HG02970 (cell line): ENCODE results near the gene SIGLEC10.

ENCODE experiments used
- ATAC-seq: cut with Tn5 transposase; IDR thresholded peaks from one replicate; pipeline ENCODE4 v1.9.1; 2021; ENCODE audit warnings: mild to moderate bottlenecking, moderate library complexity, moderate number of reproducible peaks; ENCODE audit not compliant: unreplicated experiment, low FRiP score

SIGLEC10 gene

DNA sequence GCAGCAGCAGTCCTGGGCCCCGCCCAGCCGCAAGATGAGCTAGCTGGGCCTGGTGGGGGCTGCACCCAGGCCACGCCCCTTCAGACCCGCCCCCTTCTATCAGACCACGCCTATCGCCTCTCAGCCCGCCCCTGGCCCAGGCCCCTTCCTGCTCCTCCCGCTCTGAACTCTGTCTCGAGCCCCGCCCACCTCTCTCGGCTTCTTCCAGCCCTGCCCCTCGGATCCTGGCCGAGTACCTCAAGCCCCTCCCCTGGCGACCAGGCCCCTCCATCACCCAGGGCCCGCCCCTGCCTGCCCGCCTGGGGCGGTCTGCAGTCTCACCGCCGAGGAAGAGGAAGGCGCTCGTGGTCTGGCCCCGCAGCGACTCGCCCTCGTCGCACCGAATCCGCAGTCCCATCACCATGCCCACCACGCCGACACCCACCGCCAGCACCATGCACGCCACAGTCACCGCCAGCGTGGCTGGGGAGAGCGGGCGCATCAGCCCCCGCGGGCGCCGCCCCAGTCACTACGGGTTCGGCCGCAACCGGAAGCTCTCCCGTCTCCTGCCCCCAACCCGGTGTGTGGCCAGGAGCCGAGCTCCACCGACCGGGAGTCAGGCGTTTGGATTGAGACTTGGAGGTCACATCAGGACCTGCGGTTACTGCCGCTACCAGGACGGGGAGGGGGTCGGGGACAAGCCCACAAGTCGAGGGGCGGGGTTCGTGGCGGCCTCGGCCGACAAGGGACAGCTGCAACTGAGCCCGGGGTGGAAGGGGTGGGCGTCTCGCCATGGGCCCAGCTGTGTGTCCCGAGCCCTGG, 49.7 kb downstream of the SIGLEC10 start:
- ATAC-seq = peak; percentile 69

DNA sequence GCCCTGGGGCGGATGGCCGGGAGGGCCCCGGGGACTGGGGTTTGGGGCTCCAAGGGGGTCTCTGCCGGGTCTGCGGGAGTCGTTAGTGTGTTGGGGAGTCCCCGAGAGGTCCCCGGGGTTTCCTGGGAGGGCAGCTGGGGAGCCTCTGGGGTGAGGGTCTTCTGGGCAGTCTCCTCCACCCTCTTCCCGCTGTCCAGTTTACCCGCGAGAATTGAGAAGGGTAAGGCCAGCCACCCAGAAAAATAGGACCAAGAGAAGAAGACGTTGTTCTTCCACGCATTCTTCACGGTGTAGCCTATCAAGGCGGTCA, 50.2 kb downstream of the SIGLEC10 start:
- ATAC-seq = no peak

DNA sequence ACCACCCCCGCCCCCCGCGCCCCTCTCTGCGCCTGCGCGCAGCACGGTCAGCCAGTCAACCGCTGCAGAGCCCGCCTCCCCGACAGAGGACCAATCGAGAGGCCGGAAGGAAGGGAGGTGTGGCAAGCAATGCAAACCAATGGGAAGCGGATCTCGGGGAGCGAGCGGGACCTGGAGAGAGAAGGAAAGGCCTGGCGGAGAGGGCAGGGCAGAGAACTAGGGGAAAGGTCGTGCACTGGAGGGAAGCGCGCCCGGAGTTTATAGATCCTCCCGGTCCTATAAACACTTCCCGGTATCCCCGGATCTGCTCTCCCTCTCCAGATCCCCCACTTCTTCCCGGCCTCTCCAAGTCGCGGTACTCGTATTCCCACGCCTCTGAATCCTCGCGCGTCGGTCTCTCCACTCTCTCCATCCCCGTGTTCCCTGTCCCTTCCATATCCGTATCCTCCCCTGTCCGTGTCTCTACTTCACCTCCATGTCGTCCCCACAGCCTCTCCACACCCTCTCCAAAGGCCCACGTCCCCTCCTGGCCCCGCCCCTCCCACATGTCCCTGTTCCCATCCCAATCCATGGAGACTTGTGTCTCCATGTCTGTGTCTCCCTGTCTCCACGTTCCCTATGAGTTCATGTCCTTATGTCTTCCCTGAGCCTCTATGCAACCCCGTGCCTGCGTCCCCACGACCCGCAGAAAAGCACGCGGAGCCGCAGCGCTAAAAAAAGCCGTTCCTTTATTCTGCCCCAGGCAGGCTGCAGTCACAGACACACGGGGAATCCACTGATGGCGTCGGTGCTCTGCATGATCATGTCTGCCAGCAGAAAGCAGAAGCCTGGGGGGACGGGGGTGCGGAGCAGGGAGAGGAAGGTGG, 50.8 kb downstream of the SIGLEC10 start:
- peak; percentile 39 for ATAC-seq

DNA sequence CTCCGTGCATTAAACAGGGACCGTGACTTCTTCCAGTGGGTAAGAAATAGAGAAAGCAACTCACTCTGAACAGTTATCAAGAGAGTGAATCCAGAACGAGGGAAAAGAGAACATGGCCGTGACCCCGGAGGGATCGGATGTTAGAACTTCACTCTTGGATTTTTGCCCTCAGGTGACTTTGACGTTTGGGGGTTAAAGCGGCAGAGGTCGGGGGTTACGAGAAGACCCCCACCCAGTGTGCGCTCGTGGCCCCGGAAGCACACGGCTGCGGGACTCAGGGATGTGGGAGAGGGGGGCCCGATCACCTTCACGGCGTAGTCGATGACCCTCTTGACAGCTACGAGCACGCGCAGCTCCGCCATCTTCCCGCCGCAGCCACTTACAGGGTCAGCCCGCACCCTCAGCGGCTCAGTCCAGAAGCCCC, 51.5 kb downstream of the SIGLEC10 start, which contains the start of gene ETFB:
Gene ETFB (minus strand): TSS at position 424 of the 424 bp plus-strand sequence. CDS start 62 bp downstream, at position 362.
- no peak for ATAC-seq

DNA sequence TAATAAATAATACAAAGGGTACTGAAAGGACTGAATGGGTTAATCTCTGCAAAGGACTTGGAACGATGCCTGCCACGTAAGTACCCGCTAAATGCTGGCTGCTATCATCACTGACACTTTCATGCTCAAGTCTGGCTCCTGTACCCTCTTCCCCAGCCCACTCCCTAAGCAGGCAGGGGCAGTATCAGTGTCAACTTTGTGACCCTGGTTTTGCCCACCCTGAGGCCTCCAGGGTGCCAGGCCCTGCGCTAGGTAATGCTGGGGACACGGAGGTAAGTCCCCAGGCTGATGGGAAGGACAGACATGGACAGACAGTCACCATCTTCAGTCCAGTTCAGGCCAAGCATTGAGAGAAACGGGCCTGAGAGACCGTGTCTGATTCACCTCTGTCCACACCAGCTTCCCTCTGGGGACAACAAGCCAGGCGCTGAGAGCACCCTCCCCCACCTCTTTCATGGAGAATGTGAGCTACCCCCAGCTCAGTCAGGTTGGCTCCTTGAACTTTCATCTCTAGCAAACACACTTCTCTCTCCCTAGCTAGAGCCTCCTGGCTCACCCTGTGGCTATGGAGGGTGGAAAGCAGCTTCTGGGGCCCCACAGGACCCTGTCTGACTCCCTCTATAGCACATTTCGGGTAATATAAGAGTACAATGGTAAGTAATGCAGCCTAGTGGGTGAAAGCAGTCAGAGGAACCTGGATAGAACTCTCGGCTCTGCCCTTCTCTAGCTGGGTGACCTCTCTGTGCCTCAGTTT, 52.1 kb downstream of the SIGLEC10 start:
- no peak for ATAC-seq

DNA sequence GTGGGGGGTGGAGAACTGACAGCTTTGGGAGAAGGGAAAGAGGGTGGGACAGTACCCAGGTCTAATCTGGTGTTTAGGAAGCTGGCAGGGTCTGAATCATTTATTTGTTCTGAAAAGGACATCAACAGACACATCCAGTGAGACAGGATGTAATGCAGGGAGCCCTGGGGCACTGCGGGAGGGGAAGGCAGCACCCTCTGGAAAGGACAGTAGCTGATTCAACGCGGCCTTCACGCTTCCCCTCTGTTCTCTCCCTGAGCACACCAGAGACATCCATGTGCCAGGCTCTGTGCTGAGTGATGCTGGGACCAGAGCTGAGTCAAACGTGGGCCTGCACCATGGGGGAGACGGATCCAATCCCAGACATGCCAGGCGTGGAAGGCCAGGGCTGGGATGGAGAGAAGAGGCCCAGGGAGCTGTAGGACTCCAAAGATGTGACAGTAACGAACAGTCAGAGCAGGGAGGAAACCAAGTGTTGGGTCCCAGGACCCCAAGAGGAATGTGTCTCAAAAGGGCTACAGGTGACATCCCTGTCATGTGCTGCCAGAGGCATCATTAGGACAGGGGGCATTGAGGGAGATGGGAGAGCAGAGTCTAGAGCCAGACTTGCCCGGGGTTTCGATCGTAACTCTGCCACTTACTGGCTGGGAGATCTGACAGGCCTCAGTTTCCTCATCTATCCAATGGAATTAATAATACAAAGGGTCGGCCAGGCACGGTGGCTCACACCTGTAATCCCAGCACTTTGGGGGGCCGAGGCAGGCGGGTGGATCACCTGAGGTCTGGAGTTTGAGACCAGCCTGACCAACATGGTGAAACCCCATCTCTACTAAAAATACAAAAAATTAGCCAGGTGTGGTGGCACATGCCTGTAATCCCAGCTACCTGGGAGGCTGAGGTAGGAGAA, 53.0 kb downstream of the SIGLEC10 start:
- no peak for ATAC-seq

- ATAC-seq = no peak
These were observed 56.2 kb downstream of the SIGLEC10 start for GRCh38 chr19:51361239-51361638.
